Measurements from ENCODE around the gene PLXNA4. TPM values are rescaled to one million over a fixed set of nuclear protein-coding genes. Genes with fewer than 3 reads are reported as not detected.

PLXNA4 gene
- total RNA-seq, 1 donor from 2014 or later, result 3.5 TPM

DNA sequence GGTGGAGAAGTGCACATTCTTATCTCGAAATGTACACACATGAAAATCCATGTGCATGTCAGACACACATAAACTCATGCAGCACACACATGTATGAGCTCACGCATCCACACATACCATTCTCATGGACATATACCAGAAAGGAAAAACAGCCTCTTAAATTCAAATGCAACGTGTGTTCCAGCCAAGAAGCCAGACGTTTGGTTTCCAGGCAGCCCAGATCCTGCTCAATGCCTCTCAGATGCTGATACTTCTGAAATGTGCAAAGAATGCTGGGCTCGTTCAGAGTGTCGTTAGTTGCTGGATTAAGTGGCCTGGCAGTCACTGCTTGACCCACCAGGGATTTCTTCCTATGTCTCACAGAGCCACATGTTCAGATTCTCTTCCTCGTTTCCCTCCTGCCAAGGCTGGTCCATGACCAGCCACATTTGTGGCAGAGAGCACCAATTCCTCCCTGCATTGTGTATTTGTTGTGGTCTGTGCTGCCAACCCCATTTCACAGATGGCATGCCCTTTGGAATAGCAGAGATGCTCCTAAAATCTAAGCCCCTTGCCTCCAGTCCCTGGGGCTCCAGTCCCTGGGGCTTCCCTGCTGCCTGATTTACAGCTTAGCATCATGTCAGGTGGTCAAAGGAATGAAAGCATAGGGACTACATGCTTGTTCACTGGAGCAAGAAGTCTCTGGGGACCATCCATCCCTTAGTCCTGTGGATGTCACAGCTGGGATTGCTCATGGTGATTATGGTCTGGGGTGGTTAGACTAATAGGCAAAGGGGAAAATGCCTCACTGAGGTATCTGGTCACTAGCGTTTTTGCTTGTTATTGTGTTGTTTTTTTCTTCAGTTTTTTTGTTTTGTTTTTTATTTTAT lies 426.6 kb downstream of the PLXNA4 start:
- DNase-seq (ENCODE audit: low spot score), result no peak
- peaks cover 3% of the 10 kb centered on the region for H3K4me1 Mint-ChIP-seq (ENCODE audit: unreplicated experiment)
- peaks cover 8% of the 10 kb centered on the region for H3K27me3 Mint-ChIP-seq (ENCODE audit: unreplicated experiment)
- TF ChIP-seq, protein P1, sequence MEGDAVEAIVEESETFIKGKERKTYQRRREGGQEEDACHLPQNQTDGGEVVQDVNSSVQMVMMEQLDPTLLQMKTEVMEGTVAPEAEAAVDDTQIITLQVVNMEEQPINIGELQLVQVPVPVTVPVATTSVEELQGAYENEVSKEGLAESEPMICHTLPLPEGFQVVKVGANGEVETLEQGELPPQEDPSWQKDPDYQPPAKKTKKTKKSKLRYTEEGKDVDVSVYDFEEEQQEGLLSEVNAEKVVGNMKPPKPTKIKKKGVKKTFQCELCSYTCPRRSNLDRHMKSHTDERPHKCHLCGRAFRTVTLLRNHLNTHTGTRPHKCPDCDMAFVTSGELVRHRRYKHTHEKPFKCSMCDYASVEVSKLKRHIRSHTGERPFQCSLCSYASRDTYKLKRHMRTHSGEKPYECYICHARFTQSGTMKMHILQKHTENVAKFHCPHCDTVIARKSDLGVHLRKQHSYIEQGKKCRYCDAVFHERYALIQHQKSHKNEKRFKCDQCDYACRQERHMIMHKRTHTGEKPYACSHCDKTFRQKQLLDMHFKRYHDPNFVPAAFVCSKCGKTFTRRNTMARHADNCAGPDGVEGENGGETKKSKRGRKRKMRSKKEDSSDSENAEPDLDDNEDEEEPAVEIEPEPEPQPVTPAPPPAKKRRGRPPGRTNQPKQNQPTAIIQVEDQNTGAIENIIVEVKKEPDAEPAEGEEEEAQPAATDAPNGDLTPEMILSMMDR (IDR thresholded peaks at IDR 0.05; ENCODE audit: unreplicated experiment), result no peak
- no peak overlapping the region for H3K27ac Mint-ChIP-seq (ENCODE audit: unreplicated experiment)
- H3K36me3 Mint-ChIP-seq (ENCODE audit: low read depth, unreplicated experiment), result no peaks in the 10 kb centered on the region
- no peak overlapping the region for H3K4me3 Mint-ChIP-seq (ENCODE audit: unreplicated experiment)
- H3K9me3 Mint-ChIP-seq (ENCODE audit: unreplicated experiment), result no peaks in the 10 kb centered on the region

DNA sequence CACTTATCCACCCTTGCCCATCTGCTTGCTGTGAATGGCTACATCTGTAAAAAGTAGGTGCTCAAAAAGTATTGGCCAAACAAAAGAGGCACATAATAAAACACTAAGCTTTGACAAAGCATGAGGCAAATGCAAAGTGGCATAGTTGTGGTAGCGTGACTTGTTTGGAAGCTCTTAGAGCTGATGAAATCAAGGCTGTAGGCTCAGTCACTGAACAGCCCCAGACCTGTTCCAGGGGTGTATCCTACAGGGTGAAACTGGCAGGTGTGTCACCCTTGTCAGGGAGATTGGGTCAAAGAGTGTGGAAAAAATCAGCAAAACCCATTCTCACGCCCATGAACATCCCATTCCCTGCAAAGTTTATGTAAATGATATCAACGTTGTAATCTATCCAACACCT lies 427.4 kb downstream of the PLXNA4 start:
- TF ChIP-seq, protein P1 (IDR thresholded peaks at IDR 0.05; ENCODE audit: unreplicated experiment), result no peak

DNA sequence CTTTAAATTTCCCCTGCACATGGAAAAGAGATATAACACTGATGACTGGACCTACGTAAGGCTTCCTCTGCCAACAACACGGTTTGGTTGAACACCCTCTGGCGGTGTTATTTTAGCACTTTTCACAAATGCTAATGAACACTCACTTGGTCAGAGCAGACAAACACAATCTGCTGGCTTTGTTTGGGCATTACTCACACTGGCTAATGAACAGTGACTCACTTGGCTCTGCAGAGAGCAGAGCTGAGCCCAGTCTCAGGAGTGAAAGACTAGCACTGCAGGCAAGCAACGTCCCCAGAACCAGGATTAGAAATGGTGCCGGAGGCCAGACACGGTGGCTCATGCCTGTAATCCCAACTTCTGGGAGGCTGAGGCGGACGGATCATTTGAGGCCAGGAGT lies 430.8 kb downstream of the PLXNA4 start:
- DNase-seq (ENCODE audit: low spot score), result no peak
- peaks cover 4% of the 10 kb centered on the region for H3K27me3 Mint-ChIP-seq (ENCODE audit: unreplicated experiment)
- H3K9me3 Mint-ChIP-seq (ENCODE audit: unreplicated experiment), result no peaks in the 10 kb centered on the region
- no peak overlapping the region for H3K4me3 Mint-ChIP-seq (ENCODE audit: unreplicated experiment)
- TF ChIP-seq, protein P1 (IDR thresholded peaks at IDR 0.05; ENCODE audit: unreplicated experiment), result no peak
- no peak overlapping the region for H3K27ac Mint-ChIP-seq (ENCODE audit: unreplicated experiment)
- peaks cover 16% of the 10 kb centered on the region for H3K4me1 Mint-ChIP-seq (ENCODE audit: unreplicated experiment)
- no peaks in the 10 kb centered on the region for H3K36me3 Mint-ChIP-seq (ENCODE audit: low read depth, unreplicated experiment)

More for the DNA sequence above, 427.4 kb downstream of the PLXNA4 start:
- H3K27me3 Mint-ChIP-seq (ENCODE audit: unreplicated experiment), result peaks cover 8% of the 10 kb centered on the region
- no peak overlapping the region for H3K27ac Mint-ChIP-seq (ENCODE audit: unreplicated experiment)
- H3K36me3 Mint-ChIP-seq (ENCODE audit: low read depth, unreplicated experiment), result no peaks in the 10 kb centered on the region
- no peak overlapping the region for H3K4me3 Mint-ChIP-seq (ENCODE audit: unreplicated experiment)
- no peak for DNase-seq (ENCODE audit: low spot score)
- no peaks in the 10 kb centered on the region for H3K9me3 Mint-ChIP-seq (ENCODE audit: unreplicated experiment)
- no peaks in the 10 kb centered on the region for H3K4me1 Mint-ChIP-seq (ENCODE audit: unreplicated experiment)

DNA sequence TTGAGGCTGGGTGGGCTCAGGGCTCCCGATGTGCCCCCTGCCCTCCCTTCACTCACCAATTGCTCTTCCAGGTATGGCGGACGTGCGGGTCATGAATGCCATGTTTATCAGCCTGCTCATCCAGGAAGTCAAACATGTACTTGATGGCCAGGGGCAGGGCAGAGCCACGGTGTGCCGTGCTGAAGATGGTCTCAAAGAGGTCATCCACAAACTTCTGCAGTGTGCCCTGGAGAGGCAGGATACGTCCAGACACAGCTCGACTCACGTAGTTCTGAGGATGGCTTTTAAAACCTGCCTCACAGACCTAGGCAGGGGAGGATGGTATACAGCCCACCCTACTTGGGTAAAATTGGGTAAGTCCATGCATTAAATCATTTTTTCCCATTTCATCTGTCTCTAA lies 431.2 kb downstream of the PLXNA4 start:
- TF ChIP-seq, protein P1 (IDR thresholded peaks at IDR 0.05; ENCODE audit: unreplicated experiment), result no peak
- Mint-ChIP-seq H3K4me3 (ENCODE audit: unreplicated experiment) (no peak overlapping the region), H3K36me3 (ENCODE audit: low read depth, unreplicated experiment) (no peaks in the 10 kb centered on the region), H3K27me3 (ENCODE audit: unreplicated experiment) (peaks cover 2% of the 10 kb centered on the region), H3K9me3 (ENCODE audit: unreplicated experiment) (no peaks in the 10 kb centered on the region), H3K27ac (ENCODE audit: unreplicated experiment) (no peak overlapping the region), H3K4me1 (ENCODE audit: unreplicated experiment) (peaks cover 16% of the 10 kb centered on the region)
- no peak for DNase-seq (ENCODE audit: low spot score)

DNA sequence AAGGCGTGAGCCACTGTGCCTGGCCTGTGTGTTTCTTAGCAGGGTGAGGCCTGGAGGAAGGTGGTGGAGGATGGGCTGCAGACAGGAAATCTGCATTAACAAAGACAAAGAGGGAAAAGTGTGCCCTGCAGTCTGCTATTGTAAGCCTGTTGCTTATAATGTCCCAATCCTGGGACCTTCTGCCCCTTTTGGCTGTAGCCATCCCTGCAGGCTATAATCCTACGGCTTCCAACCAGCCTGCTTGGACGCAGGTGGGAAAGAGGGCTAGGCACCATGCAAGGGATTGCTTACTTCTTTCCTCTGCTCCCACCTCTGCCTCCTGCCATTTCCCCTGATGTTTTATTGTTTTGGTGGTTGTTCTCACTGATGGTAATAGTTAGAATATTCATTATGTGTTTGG lies 434.3 kb downstream of the PLXNA4 start:
- DNase-seq (ENCODE audit: low spot score), result no peak
- peaks cover 4% of the 10 kb centered on the region for H3K27me3 Mint-ChIP-seq (ENCODE audit: unreplicated experiment)
- TF ChIP-seq, protein P1 (IDR thresholded peaks at IDR 0.05; ENCODE audit: unreplicated experiment), result no peak
- no peak overlapping the region for H3K4me3 Mint-ChIP-seq (ENCODE audit: unreplicated experiment)
- H3K4me1 Mint-ChIP-seq (ENCODE audit: unreplicated experiment), result peaks cover 19% of the 10 kb centered on the region
- H3K27ac Mint-ChIP-seq (ENCODE audit: unreplicated experiment), result no peak overlapping the region
- H3K36me3 Mint-ChIP-seq (ENCODE audit: low read depth, unreplicated experiment), result no peaks in the 10 kb centered on the region
- no peaks in the 10 kb centered on the region for H3K9me3 Mint-ChIP-seq (ENCODE audit: unreplicated experiment)

Data from endothelial cell (in vitro differentiated cells).